ENCODE results near the gene HOXC6.

GRCh38 chr12:53998900-53999236 lies 29.4 kb upstream of the HOXC6 start:
- TF ChIP-seq POLR2AphosphoS5 (IDR thresholded peaks at IDR 0.05; ENCODE audit: low read depth, low read length) (no peak), POLR2A (IDR thresholded peaks at IDR 0.05; ENCODE audit: low read depth, low read length) (no peak), TAF1 (IDR thresholded peaks at IDR 0.05; ENCODE audit: low read depth, low read length) (no peak), SPI1 (IDR thresholded peaks at IDR 0.05; ENCODE audit: low read depth, low read length) (no peak)

Data from GM12891 (cell line).